SH-SY5Y (cell line): ENCODE data around the gene RAI1.

Experiments
- GATA2 ChIP-seq: IDR thresholded peaks from 2 replicates; pipeline ENCODE4 v1.6.1; 2011; ENCODE audit warnings: mild to moderate bottlenecking, low read depth, low read length
- GATA3 ChIP-seq: IDR thresholded peaks from 2 replicates; pipeline ENCODE4 v1.6.1; 2011; ENCODE audit warnings: low read depth, mild to moderate bottlenecking, low read length, moderate library complexity

- TF ChIP-seq GATA2 (no peak), GATA3 (no peak)
Measured at GRCh38 chr17:17839791-17840707, 158.8 kb downstream of the RAI1 start.
